Neural progenitor cell (in vitro differentiated cells): ENCODE data around the gene CD55. TPM values are rescaled to one million over a fixed set of nuclear protein-coding genes. Genes with fewer than 3 reads are reported as not detected.

Source experiments
- DNase-seq: peaks from one replicate; pipeline ENCODE4 v3.0.0-alpha.2; 2016; ENCODE audit warnings: low spot score
- H2AFZ ChIP-seq: fragments of 200-600 bp; sonication (generic); replicated peaks from 2 replicates; pipeline ENCODE4 v1.6.1; 2016; ENCODE audit warnings: antibody characterized with exemption
- H3F3A ChIP-seq: fragments of 200-600 bp; sonication (generic); 2 replicates; pipeline ENCODE4 v1.6.1; 2016; ENCODE audit warnings: antibody characterized with exemption, low read depth
- H3K27ac ChIP-seq: fragments of 200-600 bp; sonication (generic); 2 replicates; pipeline ENCODE4 v1.5.1; 2016; ENCODE audit warnings: mild to moderate bottlenecking
- H3K27me3 ChIP-seq: fragments of 200-600 bp; sonication (generic); 2 replicates; pipeline ENCODE4 v1.6.1; 2016; ENCODE audit warnings: mild to moderate bottlenecking, moderate library complexity
- H3K36me3 ChIP-seq: fragments of 200-600 bp; sonication (generic); 2 replicates; pipeline ENCODE4 v1.5.1; 2016
- H3K4me1 ChIP-seq: fragments of 200-600 bp; sonication (generic); 2 replicates; pipeline ENCODE4 v1.6.1; 2016; ENCODE audit warnings: mixed run types
- H3K4me2 ChIP-seq: fragments of 200-600 bp; sonication (generic); 2 replicates; pipeline ENCODE4 v1.6.1; 2016
- H3K4me3 ChIP-seq: fragments of 200-600 bp; sonication (generic); 2 replicates; pipeline ENCODE4 v1.5.1; 2016
- H3K79me2 ChIP-seq: fragments of 200-600 bp; sonication (generic); 2 replicates; pipeline ENCODE4 v1.6.1; 2016; ENCODE audit warnings: low read depth
- H3K9ac ChIP-seq: fragments of 200-600 bp; sonication (generic); 2 replicates; pipeline ENCODE4 v1.6.1; 2016
- H3K9me3 ChIP-seq: fragments of 200-600 bp; sonication (generic); 2 replicates; pipeline ENCODE4 v1.5.1; 2016; ENCODE audit warnings: low read depth
- H4K20me1 ChIP-seq: fragments of 200-600 bp; sonication (generic); 2 replicates; pipeline ENCODE4 v1.6.1; 2016; ENCODE audit warnings: low read depth
- H3K27ac Mint-ChIP-seq: 3 replicates; pipeline ENCODE4 v1.8.0; 2021; ENCODE audit warnings: mixed read lengths
- H3K27me3 Mint-ChIP-seq: 2 replicates; pipeline ENCODE4 v1.8.0; 2022; ENCODE audit warnings: low read depth, mild to moderate bottlenecking, inconsistent platforms, moderate library complexity, mixed read lengths; ENCODE audit not compliant: insufficient read depth
- H3K36me3 Mint-ChIP-seq: 3 replicates; pipeline ENCODE4 v1.8.0; 2021; ENCODE audit warnings: mixed read lengths
- H3K4me1 Mint-ChIP-seq: 3 replicates; pipeline ENCODE4 v1.8.0; 2021; ENCODE audit warnings: mixed read lengths
- H3K4me3 Mint-ChIP-seq: 3 replicates; pipeline ENCODE4 v1.8.0; 2021; ENCODE audit warnings: mild to moderate bottlenecking, moderate library complexity, mixed read lengths
- H3K9me3 Mint-ChIP-seq: 3 replicates; pipeline ENCODE4 v1.8.0; 2020; ENCODE audit warnings: mixed read lengths
- CTCF ChIP-seq: fragments of 200-600 bp; sonication (generic); IDR thresholded peaks from 2 replicates; pipeline ENCODE4 v1.5.1; 2017; ENCODE audit warnings: antibody characterized with exemption, mild to moderate bottlenecking
- EZH2 ChIP-seq: fragments of 200-600 bp; sonication (generic); IDR thresholded peaks from 2 replicates; pipeline ENCODE4 v1.6.1; 2017; ENCODE audit warnings: antibody characterized with exemption, mild to moderate bottlenecking, moderate library complexity
- EZH2phosphoT487 ChIP-seq: fragments of 200-600 bp; sonication (generic); IDR thresholded peaks from 2 replicates; pipeline ENCODE4 v1.6.1; 2017; ENCODE audit warnings: antibody characterized with exemption
- total RNA-seq: library from RNA; depleted of rRNA; stranded (reverse); fragments of >200 nt; gene quantifications from 2 replicates; pipeline ENCODE4 v1.2.3, GENCODE V29; 2015; ENCODE audit warnings: low replicate concordance

Gene CD55
- total RNA-seq, 1 donor from 2014 or later = 11.5 TPM

DNA sequence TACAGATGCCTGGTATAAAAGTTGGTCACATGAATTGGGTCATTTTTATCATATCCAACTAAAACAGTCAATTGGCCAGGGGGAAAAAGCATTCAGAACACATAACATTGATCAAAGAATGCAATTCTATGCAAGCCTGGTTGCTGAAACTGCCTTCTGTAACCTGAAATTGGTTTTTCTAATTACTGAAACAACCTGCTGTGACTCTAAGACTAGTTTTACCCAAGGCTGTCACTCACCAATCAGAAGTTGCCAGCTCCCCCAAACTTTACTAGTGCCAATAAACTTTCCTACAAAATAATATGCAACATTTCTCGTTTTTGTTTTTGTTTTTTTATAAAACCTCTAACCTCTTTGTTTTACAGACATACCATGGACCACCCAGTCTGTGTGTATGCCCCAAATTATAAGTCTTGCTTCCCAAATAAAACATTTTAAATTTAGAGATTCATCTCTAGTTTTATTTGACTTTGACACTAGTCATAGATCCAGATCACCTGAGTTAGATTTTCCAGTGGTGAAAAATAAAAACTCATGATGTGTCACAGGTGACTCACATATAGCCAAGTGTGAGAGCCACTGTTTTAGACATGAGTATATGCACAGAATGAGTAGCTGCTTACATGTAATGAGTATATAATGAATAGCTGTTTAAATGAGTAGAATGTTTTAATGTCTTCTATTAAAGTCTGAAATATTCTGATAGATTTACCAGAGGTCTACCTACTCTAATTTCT is 68.4 kb downstream of the CD55 start:
- H3K36me3 Mint-ChIP-seq = no peaks in the 10 kb centered on the region
- H3K9ac ChIP-seq = no peak overlapping the region
- no peaks in the 10 kb centered on the region for H3K79me2 ChIP-seq
- no peak overlapping the region for H2AFZ ChIP-seq
- no peak overlapping the region for H3K27ac Mint-ChIP-seq
- H3K27me3 ChIP-seq = no peaks in the 10 kb centered on the region
- H3K4me2 ChIP-seq = no peak overlapping the region
- no peaks in the 10 kb centered on the region for H4K20me1 ChIP-seq
- no peak overlapping the region for H3K4me3 ChIP-seq
- H3K9me3 Mint-ChIP-seq = peaks cover 5% of the 10 kb centered on the region
- H3K36me3 ChIP-seq = no peaks in the 10 kb centered on the region
- H3K27ac ChIP-seq = no peak overlapping the region
- H3F3A ChIP-seq = no peaks in the 10 kb centered on the region
- no peaks in the 10 kb centered on the region for H3K27me3 Mint-ChIP-seq
- no peaks in the 10 kb centered on the region for H3K9me3 ChIP-seq
- TF ChIP-seq EZH2phosphoT487 = no peak
- no peak for TF ChIP-seq CTCF
- no peak for TF ChIP-seq EZH2
- H3K4me3 Mint-ChIP-seq = no peak overlapping the region
- no peaks in the 10 kb centered on the region for H3K4me1 ChIP-seq
- H3K4me1 Mint-ChIP-seq = no peaks in the 10 kb centered on the region
- DNase-seq = no peak

DNA sequence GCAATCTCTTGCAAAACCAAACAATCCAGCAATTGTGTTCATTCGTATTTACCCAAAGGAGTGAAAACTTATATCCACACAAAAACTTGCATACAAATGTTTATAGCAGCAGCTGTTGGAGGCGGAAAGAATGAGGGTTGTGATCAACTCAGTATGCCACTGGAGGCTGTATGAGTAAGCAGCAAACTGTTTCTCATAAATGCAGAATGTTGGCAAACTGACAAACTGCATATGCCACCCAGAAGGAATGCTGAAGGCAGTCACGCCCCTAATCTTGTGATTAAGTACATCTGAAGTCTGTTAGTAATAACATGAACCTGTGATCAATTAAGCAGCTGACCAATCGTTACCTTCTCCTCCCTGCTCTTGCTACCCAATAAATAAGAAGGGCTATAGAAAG is 72.1 kb downstream of the CD55 start:
- no peak overlapping the region for H3K4me3 Mint-ChIP-seq
- no peak overlapping the region for H3K27ac Mint-ChIP-seq
- H4K20me1 ChIP-seq = no peaks in the 10 kb centered on the region
- no peak overlapping the region for H3K9ac ChIP-seq
- H3K4me1 ChIP-seq = no peaks in the 10 kb centered on the region
- H3K9me3 ChIP-seq = no peaks in the 10 kb centered on the region
- H2AFZ ChIP-seq = no peak overlapping the region
- H3K9me3 Mint-ChIP-seq = no peaks in the 10 kb centered on the region
- no peaks in the 10 kb centered on the region for H3F3A ChIP-seq
- H3K79me2 ChIP-seq = no peaks in the 10 kb centered on the region
- H3K36me3 ChIP-seq = no peaks in the 10 kb centered on the region
- H3K4me1 Mint-ChIP-seq = peaks cover 2% of the 10 kb centered on the region
- no peaks in the 10 kb centered on the region for H3K27me3 Mint-ChIP-seq
- H3K4me3 ChIP-seq = no peak overlapping the region
- no peaks in the 10 kb centered on the region for H3K36me3 Mint-ChIP-seq
- H3K27ac ChIP-seq = no peak overlapping the region
- no peak for TF ChIP-seq EZH2
- TF ChIP-seq CTCF = no peak
- no peak for TF ChIP-seq EZH2phosphoT487
- no peaks in the 10 kb centered on the region for H3K27me3 ChIP-seq
- no peak overlapping the region for H3K4me2 ChIP-seq
- DNase-seq = no peak

DNA sequence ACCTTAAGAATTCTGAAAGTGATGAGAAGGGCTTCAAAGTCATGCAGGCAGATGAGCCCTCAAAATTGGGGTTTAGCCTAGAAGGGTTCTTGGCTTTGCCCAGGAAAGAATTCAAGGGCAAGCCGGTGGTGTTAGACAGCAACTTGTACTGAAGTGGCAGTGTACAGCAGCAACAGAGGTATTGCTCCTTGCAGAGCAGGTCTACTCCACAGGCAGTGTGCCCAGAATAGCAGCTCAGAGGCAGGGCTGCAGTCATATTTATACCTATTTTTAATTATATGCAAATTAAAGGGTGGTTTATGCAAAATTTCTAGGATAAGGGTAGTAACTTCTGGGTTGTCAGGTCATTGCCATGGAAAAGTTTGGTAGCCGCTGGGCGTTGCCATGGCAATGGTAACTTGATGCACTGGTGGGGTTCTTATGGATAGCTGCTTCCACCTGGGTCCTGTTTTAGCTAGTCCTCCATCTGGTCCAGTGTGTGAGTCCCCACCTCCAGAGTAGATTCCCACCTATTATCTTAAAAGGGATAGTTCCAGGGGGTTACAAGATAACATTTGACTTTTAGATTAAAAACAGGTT is 74.8 kb downstream of the CD55 start:
- Mint-ChIP-seq H3K27ac (no peak overlapping the region), H3K4me1 (peaks cover 2% of the 10 kb centered on the region), H3K9me3 (no peaks in the 10 kb centered on the region), H3K4me3 (no peak overlapping the region), H3K36me3 (no peaks in the 10 kb centered on the region), H3K27me3 (no peaks in the 10 kb centered on the region)
- no peaks in the 10 kb centered on the region for H4K20me1 ChIP-seq
- no peaks in the 10 kb centered on the region for H3F3A ChIP-seq
- H3K4me3 ChIP-seq = no peak overlapping the region
- H3K4me2 ChIP-seq = no peak overlapping the region
- no peaks in the 10 kb centered on the region for H3K36me3 ChIP-seq
- no peaks in the 10 kb centered on the region for H3K79me2 ChIP-seq
- no peaks in the 10 kb centered on the region for H3K9me3 ChIP-seq
- H3K4me1 ChIP-seq = no peaks in the 10 kb centered on the region
- no peak overlapping the region for H2AFZ ChIP-seq
- TF ChIP-seq CTCF (no peak), EZH2phosphoT487 (no peak), EZH2 (no peak)
- no peak overlapping the region for H3K27ac ChIP-seq
- DNase-seq = no peak
- H3K27me3 ChIP-seq = no peaks in the 10 kb centered on the region
- H3K9ac ChIP-seq = no peak overlapping the region
